ACHN (cell line): ENCODE results near the gene SUGCT.
A peak's percentile ranks its signal among the peaks of the same experiment; 100 is the strongest.

Experiments
- DNase-seq: peaks from one replicate; pipeline ENCODE4 v3.0.0-alpha.2; 2015
- in situ Hi-C: cut with HindIII; loops from 2 replicates; pipeline ENCODE4 v1.10.0; 2017; ENCODE audit warnings: low sequenced_read_pairs, low pct_ligation_motif_present, low pct_unique_long_range_greater_than_20kb

Gene SUGCT

GRCh38 chr7:40865441-40866233, 730.8 kb downstream of the SUGCT start:
- no peak for DNase-seq
- in situ Hi-C loops = no loop called here

GRCh38 chr7:40866601-40867000, 731.8 kb downstream of the SUGCT start:
- DNase-seq = no peak
- in situ Hi-C loops = no loop called here

- in situ Hi-C loops = no loop called here
- no peak for DNase-seq
Measured at GRCh38 chr7:40870108-40870507, 735.3 kb downstream of the SUGCT start.

- no peak for DNase-seq
- in situ Hi-C loops = no loop called here
Measured at GRCh38 chr7:40873248-40873647, 738.4 kb downstream of the SUGCT start.

GRCh38 chr7:40874756-40875155, 740.0 kb downstream of the SUGCT start:
- DNase-seq = no peak
- in situ Hi-C loops = no loop called here

- in situ Hi-C loops = no loop called here
- no peak for DNase-seq
Measured at GRCh38 chr7:40876601-40877000, 741.8 kb downstream of the SUGCT start.

GRCh38 chr7:40879941-40880543, 745.2 kb downstream of the SUGCT start:
- in situ Hi-C loops = no loop called here
- peak; percentile 31 for DNase-seq

- in situ Hi-C loops = no loop called here
- DNase-seq = peak; percentile 36
Measured at GRCh38 chr7:40880581-40880980, 745.8 kb downstream of the SUGCT start.

GRCh38 chr7:40881405-40881926, 746.7 kb downstream of the SUGCT start:
- no peak for DNase-seq
- in situ Hi-C loops = no loop called here

- in situ Hi-C loops = no loop called here
- no peak for DNase-seq
Measured at GRCh38 chr7:40882071-40882658, 747.4 kb downstream of the SUGCT start.

- in situ Hi-C loops = no loop called here
- DNase-seq = no peak
Measured at GRCh38 chr7:40883826-40884225, 749.0 kb downstream of the SUGCT start.

GRCh38 chr7:40884241-40884640, 749.4 kb downstream of the SUGCT start:
- in situ Hi-C loops = no loop called here
- DNase-seq = peak; percentile 53

- peak; percentile 61 for DNase-seq
- in situ Hi-C loops = no loop called here
Measured at GRCh38 chr7:40885503-40885902, 750.7 kb downstream of the SUGCT start.

GRCh38 chr7:40887099-40887498, 752.3 kb downstream of the SUGCT start:
- in situ Hi-C loops = no loop called here
- no peak for DNase-seq

- DNase-seq = no peak
- in situ Hi-C loops = no loop called here
Measured at GRCh38 chr7:40888499-40888898, 753.7 kb downstream of the SUGCT start.

- in situ Hi-C loops = no loop called here
- DNase-seq = no peak
Measured at GRCh38 chr7:40889099-40889498, 754.3 kb downstream of the SUGCT start.

GRCh38 chr7:40889539-40889938, 754.7 kb downstream of the SUGCT start:
- no peak for DNase-seq
- in situ Hi-C loops = no loop called here

GRCh38 chr7:40890088-40890692, 755.4 kb downstream of the SUGCT start:
- no peak for DNase-seq
- in situ Hi-C loops = no loop called here

- in situ Hi-C loops = no loop called here
- DNase-seq = no peak
Measured at GRCh38 chr7:40891232-40891631, 756.4 kb downstream of the SUGCT start.
